Measurements from ENCODE around the gene DLG2.

- TF ChIP-seq CTCF (IDR thresholded peaks at IDR 0.05; ENCODE audit: insufficient read depth, low read depth, low read length) (no peak), EZH2 (IDR thresholded peaks at IDR 0.05; ENCODE audit: insufficient read depth, low read length) (no peak)
These were observed 1882.4 kb downstream of the DLG2 start for GRCh38 chr11:83744620-83745192.
